DMS53 (cell line): ENCODE data around the gene RNF4.

Source experiments
- DNase-seq: peaks from one replicate; lab custom pipeline; 2025; lab: John Stamatoyannopoulos, UW

Gene RNF4

DNA sequence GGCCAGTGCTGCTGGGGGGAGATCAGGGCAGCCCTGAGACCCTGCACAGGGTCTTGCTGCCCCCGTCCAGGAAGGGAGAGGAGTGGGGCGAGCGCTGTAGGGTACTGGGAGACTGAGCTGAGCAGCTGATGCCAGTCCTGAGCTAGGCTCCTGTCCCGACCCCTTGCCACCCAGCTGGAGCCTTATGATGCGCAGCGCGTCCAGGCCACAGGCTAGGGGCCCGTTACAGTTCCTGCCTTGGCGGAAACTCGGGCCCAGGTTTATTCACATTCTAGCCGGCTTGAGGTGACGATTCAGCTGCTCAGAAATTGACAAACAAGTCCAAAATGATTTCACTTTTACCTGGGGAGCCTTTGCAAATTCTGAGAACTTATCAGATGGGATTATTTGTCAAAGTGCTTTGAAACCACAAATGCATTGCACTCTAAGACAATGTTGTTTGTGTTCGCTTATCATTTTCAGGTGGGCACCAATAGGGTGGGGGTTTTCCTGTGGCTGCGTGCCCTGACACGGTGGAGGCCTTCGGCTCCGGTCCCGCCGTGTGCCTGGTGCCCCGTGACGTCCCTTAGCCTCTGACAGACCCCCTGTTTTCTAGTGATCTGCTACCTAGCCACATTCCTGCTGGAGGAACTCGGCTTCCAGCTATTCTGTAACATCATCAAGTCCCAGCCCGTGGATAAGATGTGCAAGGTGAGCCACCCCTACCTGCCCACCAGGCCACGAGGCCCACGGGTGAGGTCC lies 31.3 kb upstream of the RNF4 start:
- DNase-seq, result no peak

DNA sequence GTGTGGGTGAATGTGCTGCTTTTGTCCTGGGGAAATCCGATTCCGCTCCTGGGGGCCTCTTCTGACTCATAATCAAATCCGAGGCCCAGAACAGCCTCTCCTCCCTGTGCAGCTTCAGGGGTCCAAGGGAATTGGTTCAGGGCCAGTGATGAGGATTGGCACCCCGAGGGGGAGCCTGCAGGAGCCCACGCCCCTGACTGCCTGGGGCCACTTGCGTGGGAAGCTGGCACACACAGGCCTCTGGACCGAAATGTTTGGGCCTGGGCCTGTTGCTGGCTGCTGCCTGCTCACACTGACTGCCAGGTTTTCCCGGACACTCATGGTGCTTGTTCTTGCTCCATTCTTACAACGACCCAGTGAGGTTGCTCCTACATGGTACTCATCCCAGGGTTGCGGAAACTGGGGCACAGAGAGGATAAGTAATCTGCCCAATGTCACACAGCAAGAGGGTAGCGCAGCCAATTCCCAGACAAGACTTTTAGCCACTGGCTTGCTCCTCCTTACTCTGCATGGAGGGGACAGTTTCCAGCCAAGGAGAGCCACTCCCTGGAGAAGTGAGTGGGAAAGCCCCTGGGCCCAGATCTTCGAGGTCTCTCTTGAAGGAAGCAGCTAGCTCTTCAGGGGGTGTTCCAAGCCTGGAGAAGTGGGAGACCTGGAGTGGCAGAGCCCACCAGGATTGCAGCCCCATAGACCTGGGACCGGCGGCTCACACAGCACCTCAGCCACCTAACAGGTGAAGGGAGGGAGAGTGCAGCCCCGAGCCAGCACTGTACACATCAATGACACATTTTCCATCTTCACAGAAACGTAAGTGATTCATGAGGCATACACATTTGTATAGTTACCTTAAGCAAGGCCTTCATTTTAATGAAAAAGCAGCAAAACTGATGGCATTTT lies 29.8 kb upstream of the RNF4 start:
- no peak for DNase-seq

DNA sequence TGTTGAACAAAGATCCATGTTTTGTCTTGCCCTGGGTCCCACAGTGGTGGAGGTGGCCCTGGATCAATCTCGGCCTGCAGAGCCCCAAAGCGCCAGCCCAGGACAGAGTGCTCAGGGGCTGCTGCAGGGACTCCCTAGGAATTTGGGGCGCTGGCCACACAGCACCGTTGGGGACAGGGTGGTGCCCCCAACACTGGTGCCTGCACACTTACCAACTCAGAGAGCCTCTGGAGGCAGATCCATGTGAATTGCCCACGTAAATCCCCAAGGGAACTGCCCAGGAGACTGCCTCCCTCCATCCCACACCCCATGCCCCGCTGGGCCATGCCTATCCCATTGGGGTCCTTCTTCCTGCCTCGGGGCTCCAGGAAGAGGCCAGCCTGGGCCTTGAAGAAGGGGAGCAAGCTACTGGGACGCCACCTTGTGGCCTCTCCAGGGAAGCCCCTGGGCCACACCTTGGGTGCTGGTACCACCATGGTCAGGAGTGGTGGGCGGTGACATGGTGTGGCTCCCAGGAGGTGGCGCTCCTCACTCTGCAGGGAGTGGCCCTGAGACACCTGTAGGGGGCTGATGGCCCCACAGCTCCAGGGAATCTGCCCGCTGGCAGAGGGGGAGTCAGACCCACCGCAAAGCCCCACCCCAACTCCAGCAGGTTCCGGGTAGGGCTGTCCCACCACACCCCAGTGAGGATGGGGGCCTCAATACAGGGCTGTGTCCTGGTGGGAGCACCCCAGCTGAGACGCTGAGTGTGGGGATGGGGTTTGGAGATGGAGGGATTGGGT lies 27.3 kb upstream of the RNF4 start:
- peak; percentile 92 for DNase-seq

GRCh38 chr4:2442175-2442993 lies 26.5 kb upstream of the RNF4 start:
- no peak for DNase-seq

DNA sequence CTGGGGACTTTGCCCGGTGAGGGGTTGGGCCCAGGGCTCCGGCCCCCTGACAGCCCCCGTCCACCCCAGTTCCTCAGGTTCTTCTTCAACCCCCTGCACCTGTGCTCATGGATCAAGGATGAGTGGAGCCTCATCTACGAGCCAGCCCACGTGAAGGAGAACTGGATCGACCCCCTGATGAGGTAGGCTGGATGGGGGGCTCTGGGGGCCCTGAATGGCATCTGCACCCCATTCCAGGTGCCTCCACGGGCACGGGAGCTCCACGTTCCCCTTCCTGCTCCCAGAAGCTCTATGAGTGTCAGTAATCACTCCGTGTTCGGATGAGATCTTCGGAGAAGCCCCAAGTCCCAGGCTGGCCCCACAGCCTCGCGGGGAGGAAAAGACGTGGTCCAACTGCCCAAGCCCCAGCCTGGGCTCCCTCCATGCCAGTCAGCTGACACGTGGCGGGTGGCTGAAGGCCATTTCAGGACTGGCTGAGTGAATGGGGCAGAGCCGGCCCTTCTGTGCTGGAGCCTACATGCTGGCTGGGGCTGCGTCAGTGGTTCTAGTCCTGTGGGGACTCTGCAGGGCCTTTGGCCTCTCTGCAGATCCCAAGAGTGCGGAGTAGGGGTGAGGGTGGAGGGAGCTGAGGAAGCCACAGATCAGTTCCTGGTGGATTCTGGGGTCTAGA lies 25.7 kb upstream of the RNF4 start:
- DNase-seq, result no peak

- no peak for DNase-seq
These were observed 24.8 kb upstream of the RNF4 start for GRCh38 chr4:2443956-2444740.

GRCh38 chr4:2445130-2445529 lies 23.8 kb upstream of the RNF4 start:
- DNase-seq, result no peak

- no peak for DNase-seq
These were observed 23.3 kb upstream of the RNF4 start for GRCh38 chr4:2445571-2445970.

- no peak for DNase-seq
These were observed 22.0 kb upstream of the RNF4 start for GRCh38 chr4:2446656-2447564.

- no peak for DNase-seq
These were observed 20.3 kb upstream of the RNF4 start for GRCh38 chr4:2448589-2448988.

DNA sequence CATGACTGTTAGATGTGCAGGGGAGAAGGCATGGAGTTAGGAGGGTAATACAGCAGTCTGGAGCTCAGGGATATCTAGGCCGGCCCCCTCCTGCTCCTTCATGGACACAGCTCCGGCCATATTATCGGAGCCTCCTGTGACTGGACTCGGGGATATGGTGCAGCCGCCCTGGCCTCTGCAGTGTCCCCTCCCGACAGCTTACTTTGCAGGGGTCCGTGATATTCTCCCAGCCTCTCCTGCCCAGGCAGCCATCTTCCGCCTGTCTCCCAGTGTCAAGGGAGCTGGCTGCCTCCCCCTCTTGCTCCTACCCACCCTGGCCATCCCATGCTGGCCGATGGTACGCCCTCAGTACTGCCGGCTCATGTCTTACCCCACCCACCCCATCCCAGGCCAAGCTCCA lies 19.9 kb upstream of the RNF4 start:
- DNase-seq, result no peak

DNA sequence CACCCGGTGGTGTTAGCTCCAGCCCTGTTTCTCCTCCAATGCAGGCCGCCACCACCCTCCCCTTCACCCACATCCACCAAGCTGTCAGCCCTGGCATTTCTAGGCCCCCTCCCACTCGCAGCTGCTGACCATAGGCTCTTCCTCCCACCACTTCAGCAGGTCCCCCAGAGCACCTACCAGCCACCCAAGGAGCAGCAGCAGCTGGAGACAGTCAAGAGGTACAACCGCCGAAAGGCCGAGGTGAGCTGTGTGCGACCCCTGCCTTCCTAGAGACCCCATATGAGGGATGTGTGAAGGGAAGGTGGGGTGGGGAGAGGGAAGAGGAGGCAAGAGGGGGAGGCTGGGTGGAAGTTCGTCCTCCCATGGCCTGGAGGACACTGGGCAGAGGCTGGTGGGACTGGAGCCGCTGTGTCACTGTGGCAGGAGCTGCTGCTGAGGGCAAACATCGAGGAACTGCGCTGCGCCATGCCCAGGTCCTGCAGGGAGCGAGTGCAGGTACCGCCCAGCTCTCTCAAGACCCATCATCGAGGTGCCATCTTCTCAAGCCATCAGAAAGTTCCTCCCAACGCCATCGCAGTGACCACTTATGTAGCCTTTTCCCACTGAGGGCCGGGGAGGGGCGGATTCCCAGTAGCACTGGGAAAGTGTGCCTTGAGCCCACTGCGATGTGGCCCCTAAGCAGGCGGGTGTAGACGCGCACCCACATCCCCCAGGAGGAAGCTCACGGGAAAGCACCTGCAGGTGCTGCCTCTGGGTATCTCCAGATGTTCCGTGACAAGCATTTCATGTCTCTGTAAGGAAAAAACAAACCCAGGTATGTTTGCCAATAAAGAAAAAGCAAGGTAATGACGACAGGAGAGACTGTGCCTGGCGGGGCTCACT lies 19.2 kb upstream of the RNF4 start:
- peak; percentile 61 for DNase-seq

DNA sequence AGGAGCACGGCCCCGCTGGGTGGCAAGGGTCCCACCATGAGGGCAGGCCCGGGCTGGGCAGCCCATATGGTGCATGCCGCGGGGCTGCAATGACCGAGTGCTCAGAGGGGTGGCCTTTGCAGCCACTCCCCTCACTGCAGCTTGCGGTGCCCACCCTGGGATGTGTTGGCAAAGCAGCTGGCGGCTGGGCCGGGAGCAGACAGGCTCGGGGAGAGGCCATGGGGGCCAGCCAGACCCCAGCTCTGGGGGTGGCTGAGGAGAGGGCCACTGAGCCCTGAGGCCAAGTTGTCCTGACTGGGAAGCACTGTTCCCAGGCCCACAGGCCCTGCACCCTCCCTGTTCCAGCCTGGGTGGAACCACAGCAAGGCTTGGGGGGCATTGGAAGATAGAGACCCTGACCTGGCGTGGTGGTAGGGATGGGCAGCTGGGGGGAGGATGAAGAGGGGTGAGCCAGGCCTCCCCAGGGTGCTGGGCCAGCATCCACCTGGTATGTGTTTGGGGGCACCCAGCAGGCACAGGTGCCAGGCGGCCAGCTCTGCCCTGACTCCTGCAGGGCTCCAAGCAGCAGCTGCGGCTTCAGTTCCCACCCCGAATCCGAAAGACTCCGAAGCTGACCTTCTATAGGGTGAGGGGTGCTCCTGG lies 18.4 kb upstream of the RNF4 start:
- DNase-seq, result no peak

DNA sequence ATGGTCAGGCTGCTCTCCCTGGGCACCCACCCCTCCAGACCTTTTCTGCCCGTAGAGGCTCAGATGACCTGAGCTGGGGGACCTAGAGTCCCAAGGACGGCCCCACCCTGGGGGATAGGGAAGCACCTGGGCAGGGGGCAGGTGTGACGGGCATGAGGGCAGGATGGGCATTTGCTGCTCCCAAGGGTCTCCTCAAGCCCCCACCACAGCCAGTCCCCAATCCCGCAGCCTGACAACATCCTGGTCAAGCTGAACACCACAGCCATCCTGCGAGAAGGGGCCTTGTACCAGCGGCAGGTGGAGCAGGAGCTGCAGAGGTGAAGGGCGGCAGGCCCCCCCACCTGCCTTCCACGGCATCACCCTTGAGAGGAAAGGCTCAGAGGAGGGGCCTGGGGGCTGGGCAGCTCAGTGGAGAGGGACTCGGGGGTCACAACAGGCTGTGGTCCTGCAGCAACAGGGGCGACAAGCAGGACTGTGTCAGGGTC lies 17.8 kb upstream of the RNF4 start:
- no peak for DNase-seq

GRCh38 chr4:2451821-2452785 lies 16.8 kb upstream of the RNF4 start:
- DNase-seq, result no peak
